Measurements from ENCODE around the gene NUB1. TPM values are rescaled to one million over a fixed set of nuclear protein-coding genes. Genes with fewer than 3 reads are reported as not detected.

The NUB1 gene
- total RNA-seq, 4 donors from 2014 or later: 27.9 to 51.1 (median 39.1) TPM

DNA sequence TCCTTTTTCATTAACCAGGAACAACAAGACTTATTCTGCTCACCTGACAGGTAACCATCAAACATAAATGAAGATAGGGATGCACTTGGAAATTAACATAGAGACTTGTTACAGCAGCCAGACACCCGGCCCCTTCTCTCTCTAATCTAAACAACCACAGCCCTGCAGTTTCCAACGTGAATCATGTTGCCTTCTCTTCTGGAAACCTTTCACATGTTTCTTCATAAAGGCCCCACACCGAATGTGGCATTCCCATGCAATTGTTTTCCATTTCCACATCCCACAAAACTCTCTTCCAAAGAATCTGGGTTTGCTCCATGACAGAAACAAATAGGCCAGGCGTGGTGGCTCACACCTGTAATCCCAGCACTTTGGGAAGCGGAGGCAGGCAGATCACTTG, 83.2 kb downstream of the NUB1 start:
- DNase-seq: no peak
- peak overlapping the region; percentile 87 to 88 for H3K27ac ChIP-seq
- no peak for TF ChIP-seq POLR2A (IDR thresholded peaks at IDR 0.05)
- no peak for TF ChIP-seq CTCF (IDR thresholded peaks at IDR 0.05)
- intact Hi-C loops (cut with DNase I; ENCODE audit: low total_unique reads): no loop called here
- no peak overlapping the region for H3K4me3 ChIP-seq
- peaks cover 13 to 26% of the 10 kb centered on the region in 2 donors for H3K4me1 ChIP-seq
- H3K27me3 ChIP-seq: no peaks in the 10 kb centered on the region
- no peaks in the 10 kb centered on the region for H3K9me3 ChIP-seq
- no peaks in the 10 kb centered on the region for H3K36me3 ChIP-seq

DNA sequence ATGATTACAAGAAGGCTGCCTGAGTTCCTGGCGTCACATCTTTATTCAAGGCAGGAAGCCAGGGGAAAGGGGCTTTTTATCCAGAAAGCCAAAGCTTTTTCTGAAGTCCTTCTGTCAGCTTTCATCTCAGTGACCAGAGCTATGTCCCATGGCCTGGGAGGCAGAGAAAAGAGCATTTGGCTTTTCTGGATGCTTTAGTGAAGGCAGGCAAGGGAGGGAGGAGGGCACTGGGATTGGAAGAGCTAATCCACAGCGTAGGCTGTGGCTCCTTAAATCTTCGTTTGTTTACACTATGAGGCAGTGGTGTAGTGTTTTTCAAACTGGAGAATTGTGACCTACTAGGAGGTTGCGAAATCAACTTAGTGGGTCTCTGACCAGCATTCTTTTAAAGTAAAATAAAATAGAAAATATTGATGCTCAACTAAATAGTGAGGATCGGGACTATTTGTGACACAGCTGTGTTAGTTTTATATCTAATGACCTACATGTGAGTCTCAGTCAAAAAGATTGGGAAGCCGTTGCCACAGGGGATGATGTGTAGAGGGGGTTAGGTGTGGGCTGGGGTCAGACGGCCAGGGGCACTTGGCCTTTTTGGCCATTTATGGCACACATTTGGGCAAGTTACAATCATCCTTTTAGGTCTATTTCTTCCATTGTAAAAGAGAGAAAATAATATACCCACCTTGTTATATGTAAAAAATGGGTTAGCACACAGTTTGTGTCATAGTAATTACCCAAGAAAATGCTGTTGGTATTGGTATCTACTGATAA, 84.2 kb downstream of the NUB1 start:
- no peak overlapping the region for H3K4me3 ChIP-seq
- DNase-seq: no peak
- intact Hi-C loops (cut with DNase I; ENCODE audit: low total_unique reads): no loop called here
- H3K27me3 ChIP-seq: no peaks in the 10 kb centered on the region
- no peak for TF ChIP-seq POLR2A (IDR thresholded peaks at IDR 0.05)
- no peak for TF ChIP-seq CTCF (IDR thresholded peaks at IDR 0.05)
- H3K36me3 ChIP-seq: no peaks in the 10 kb centered on the region
- H3K27ac ChIP-seq: peak overlapping the region; percentile 87 to 88
- peaks cover 19 to 26% of the 10 kb centered on the region in 2 donors for H3K4me1 ChIP-seq
- H3K9me3 ChIP-seq: no peaks in the 10 kb centered on the region

DNA sequence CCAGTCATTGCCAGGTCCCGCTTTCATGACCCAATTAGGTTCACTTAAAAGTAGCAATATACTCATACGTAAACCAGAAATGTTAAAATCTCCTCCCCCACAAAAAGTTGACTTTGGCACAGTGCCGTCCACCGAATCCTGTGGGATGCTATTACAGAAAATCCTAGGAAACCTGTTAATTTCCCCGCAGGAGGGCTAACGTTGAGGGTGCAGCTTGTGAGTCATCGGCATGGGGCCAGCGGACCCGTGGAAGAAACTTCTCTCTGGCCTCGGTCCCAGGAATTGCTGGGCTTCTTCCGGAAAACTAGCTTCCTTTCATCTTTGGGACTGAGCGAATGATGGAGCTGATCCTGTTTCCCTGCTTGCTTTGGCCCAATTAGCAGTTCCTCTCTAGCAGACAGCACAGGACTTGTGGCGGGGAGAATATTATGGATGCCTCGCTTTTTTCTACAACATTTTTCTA, 84.9 kb downstream of the NUB1 start:
- DNase-seq: peak; percentile 93 to 95
- TF ChIP-seq POLR2A (IDR thresholded peaks at IDR 0.05): no peak
- no peak for TF ChIP-seq CTCF (IDR thresholded peaks at IDR 0.05)
- Histone ChIP-seq H3K36me3 (no peaks in the 10 kb centered on the region), H3K4me3 (no peak overlapping the region), H3K27ac (peak overlapping the region; percentile 87 to 88), H3K9me3 (no peaks in the 10 kb centered on the region), H3K27me3 (no peaks in the 10 kb centered on the region), H3K4me1 (peaks cover 19 to 26% of the 10 kb centered on the region in 2 donors)
- intact Hi-C loops (cut with DNase I; ENCODE audit: low total_unique reads): no loop called here

- no peak for DNase-seq
- TF ChIP-seq POLR2A (IDR thresholded peaks at IDR 0.05): no peak
- TF ChIP-seq CTCF (IDR thresholded peaks at IDR 0.05): no peak
- Histone ChIP-seq H3K36me3 (no peaks in the 10 kb centered on the region), H3K27ac (peak overlapping the region; percentile 87 to 88), H3K4me1 (peaks cover 19 to 26% of the 10 kb centered on the region in 2 donors), H3K27me3 (no peaks in the 10 kb centered on the region), H3K4me3 (no peak overlapping the region), H3K9me3 (no peaks in the 10 kb centered on the region)
- intact Hi-C loops (cut with DNase I; ENCODE audit: low total_unique reads): no loop called here
These were observed 85.5 kb downstream of the NUB1 start for GRCh38 chr7:151426904-151427704.
